NCI-H1092 treated with DMSO at 0.1 percent for 48 hours (cell line): ENCODE results near the gene ATP8A2.

Experiments
- DNase-seq: peaks from one replicate; lab custom pipeline; 2025; lab: John Stamatoyannopoulos, UW

The ATP8A2 gene

GRCh38 chr13:25630329-25630900, 258.6 kb downstream of the ATP8A2 start:
- no peak for DNase-seq

DNA sequence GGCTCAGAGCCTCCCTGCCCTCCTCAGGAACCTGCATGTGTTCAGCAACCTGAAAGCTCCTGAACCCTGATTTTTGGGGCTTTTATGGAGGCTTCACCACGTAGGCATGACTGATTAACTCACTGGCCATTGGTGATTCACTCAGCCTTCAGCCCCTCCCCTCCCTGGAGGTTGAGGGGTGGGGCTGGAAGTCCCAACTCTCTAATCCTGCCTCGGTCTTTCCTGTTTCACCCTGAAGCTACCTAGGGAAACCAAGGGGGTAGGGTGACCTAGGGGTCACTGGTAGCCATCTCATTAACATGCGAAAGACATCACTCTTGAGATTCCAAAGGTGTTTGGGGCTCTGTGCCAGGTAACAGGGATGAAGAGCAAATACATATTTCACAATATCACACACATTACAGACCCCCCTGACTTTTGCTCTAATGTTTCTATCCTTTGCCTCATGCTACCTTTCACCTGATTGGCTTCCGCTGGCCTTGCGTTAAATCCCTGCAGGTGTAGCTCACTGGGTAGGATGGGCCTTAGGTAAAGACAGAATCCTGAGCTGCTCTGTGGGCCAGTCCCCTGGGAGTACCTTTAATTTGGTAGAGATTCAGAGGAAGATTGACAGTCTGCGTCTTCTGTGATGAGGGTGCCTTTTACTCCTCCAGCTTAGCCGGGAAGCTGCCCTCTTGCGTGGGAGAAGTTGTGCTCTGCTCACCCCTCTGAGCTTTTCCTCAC, 260.6 kb downstream of the ATP8A2 start:
- no peak for DNase-seq

DNA sequence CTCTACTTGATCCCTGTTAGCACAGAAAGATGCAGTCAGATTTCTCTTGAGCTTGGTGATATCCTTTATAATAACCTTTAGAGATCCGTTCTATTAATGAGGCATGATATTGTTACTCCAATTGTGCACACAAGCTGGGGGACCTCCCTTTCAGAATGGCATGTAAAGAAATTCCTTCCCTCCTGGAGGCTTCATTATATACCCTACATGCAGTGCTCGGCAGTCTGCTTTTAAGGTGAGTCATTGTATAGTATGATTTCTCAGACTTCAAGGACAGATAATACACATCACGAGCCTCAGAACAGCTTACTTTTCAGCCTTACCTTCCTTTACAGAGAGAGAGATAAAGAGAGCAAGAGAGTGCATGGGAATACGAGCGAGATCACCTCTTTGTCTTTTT, 261.3 kb downstream of the ATP8A2 start:
- DNase-seq = no peak

DNA sequence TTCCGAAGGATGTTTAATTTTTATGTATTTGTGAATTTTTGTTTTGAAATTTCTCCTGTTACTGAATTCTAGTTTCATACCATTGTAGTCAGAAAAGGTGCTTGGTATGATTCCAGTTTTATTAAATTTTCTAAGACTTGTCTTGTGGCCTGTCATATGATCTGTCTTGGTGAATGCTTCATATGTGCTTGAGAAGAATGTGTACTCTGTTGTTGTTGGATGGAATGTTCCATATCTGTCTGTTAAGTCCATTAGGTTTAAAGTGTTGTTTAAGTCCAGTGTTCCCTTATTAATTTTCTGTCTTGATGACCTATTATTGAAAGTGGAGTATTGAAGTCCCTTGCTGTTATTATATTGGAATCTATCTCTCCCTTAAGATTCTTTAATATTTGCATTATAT, 273.9 kb downstream of the ATP8A2 start:
- no peak for DNase-seq

DNA sequence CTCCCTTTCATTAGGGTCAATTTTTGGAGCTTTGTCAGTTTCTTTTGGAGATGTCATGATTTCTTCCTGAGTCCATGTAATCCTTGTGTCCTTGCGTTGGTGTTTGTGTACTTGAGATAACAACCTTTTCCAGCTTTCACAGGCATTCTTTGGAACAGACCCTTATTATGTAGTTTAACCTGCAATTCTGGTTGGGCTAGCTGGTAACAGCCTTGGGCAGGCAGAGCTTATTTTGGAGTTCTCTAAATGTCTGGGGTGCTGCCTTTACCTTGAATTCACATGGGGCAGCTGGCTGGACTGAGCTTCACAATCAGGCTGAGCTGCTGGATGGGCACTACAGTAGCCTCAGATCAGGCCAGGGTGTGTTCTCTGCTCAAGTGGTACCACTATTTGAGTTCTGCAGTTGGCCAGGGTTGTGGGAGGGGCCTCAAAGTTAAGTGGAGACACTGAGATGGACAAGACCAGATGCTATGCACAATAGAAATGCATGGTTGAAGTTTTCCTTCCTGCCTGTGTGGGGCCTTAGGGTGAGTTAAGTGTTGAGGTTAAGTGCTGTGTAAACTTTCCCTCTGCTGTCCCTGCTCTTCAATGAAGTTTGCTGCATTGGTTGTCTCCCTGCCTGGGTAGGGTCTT, 277.3 kb downstream of the ATP8A2 start:
- no peak for DNase-seq

DNA sequence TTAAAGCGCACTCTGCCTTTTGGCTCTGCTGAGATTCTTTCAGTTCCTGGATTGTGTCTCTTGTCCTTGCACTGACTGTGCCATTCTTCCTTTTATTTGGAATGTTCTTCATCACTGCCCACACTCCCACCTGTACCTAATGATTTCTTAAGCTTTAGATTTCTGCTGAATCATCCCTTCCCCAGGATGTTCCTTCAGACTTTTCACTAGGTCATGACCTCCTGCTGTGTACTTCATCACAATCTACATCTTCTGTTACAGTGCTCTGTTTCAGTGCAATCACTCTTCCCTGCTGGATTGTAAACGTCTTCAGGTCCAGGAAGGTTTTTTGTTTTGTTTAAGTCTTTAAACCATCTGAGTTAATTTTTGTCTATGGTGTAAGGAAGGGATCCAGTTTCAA, 281.0 kb downstream of the ATP8A2 start:
- DNase-seq = no peak

DNA sequence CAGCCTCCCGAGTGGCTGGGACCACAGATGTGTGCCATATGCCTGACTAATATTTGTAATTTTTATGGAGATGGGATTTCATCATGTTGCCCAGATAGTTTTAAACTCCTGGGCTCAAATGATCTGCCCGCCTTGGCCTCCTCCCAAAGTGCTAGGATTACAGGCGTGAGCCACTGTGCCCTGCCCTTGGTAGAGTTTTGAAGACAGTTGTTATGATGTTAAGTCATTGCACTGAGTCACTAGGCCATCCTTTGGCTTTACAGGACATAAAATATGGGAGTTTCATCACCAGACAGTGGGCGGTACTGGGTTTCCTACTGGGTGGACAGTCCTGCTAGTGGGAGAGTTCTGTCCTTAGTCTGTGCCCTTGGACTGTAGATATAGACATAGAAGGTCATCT, 282.5 kb downstream of the ATP8A2 start:
- no peak for DNase-seq

GRCh38 chr13:25657157-25657556, 285.4 kb downstream of the ATP8A2 start:
- no peak for DNase-seq

DNA sequence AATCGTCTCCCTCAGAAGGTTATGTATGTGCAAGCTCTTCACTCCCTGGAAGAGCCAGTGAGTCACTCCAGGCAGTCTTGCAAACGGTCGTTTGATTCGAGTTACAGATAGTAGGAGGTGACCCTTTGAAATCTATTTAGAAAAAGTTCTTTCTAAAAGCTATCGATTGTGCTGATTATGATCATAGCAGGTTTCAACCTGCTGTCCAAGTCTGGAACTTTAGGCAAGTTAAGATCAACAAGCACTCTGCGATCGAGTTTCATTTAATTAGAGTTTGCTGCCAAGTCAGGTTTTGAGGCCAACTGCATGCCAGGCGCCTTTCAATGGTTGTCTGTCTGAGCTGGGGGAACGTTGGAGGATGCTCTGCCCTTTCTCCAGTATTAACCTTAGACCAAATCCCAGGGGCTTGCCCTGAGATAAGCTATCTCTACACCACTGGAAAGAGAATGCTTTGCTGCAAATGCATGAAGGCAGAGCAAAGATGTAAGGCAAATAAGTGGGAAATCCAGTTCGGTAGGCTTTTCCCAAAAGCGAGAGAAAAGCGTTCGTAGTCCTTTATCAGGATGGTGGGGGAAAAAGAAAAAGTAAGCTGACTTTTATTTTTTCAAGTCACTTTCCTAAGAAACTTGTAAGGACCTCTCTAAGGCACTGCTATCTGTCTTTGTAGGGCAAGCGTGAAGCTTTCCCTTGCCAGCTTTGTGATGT, 287.5 kb downstream of the ATP8A2 start:
- DNase-seq = peak; percentile 93

- no peak for DNase-seq
Observed at GRCh38 chr13:25660996-25661395, 289.2 kb downstream of the ATP8A2 start.

DNA sequence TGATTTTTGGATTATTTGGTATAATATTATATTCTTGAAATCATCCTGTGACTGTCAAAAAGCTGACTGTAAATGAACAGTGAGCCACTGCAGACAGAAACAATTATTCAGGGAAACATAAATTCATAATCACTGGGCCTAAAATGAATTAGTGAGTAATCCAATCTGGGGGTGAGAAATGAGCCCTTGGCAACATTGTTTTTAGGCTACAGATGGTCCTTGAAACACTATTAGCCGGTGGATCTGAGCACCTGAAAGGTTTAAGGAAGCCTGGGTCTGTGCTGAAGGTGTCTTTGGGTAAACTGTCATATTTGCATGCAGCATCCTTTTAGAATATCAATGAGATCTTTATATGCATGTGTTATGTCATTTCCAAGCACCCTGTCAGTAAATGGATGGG, 290.7 kb downstream of the ATP8A2 start:
- peak; percentile 19 for DNase-seq

GRCh38 chr13:25668345-25668744, 296.6 kb downstream of the ATP8A2 start:
- no peak for DNase-seq

GRCh38 chr13:25673711-25674110, 301.9 kb downstream of the ATP8A2 start:
- no peak for DNase-seq

- peak; percentile 50 for DNase-seq
Observed at GRCh38 chr13:25674371-25674770, 302.6 kb downstream of the ATP8A2 start.

- no peak for DNase-seq
Observed at GRCh38 chr13:25675060-25675459, 303.3 kb downstream of the ATP8A2 start.

GRCh38 chr13:25677956-25678355, 306.2 kb downstream of the ATP8A2 start:
- DNase-seq = no peak

DNA sequence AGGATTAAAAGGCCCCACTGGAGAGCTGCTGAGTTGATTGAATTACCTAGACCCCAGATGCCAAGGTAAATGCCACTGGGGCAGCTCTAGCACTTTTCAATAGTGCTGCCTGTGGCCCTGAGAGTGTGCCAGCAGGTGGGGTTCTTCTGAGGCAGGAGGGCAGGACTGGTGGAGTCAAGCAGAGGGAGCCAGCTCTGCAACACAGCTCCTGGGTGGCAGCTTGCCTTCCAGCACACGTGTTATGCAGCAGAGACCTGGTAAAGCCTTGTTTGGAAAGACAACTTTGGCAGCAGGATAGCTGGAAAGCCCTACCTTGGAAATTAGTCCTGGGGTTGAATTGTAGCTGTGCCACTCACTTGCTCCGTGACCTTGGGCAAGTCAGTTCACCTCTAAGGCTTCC, 306.6 kb downstream of the ATP8A2 start:
- no peak for DNase-seq

DNA sequence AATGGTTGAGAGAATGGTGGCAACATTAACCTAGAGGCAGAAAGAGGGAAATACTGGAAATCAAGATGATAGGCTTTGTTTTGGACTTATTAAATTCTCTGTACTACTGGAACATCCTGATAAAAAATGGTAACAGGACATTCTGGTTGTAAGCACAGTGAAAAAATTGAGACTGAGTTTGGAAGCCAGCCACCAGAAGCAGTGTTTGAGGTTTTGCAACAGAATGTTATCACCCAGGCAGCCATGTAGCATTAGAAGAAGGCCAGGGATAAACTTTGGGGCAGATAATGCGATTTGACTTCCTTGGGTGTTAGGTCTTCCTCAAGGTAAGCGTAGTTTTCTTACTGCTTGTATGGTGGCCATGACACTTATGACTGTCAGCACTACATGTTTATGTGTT, 307.4 kb downstream of the ATP8A2 start:
- DNase-seq = no peak

GRCh38 chr13:25679936-25680335, 308.2 kb downstream of the ATP8A2 start:
- no peak for DNase-seq

- no peak for DNase-seq
Observed at GRCh38 chr13:25682276-25682675, 310.5 kb downstream of the ATP8A2 start.

- no peak for DNase-seq
Observed at GRCh38 chr13:25683056-25683455, 311.3 kb downstream of the ATP8A2 start.

GRCh38 chr13:25683662-25684370, 312.0 kb downstream of the ATP8A2 start:
- DNase-seq = no peak
